ENCODE results near the gene DDX24. TPM values are rescaled to one million over a fixed set of nuclear protein-coding genes. Genes with fewer than 3 reads are reported as not detected.

Gene DDX24
- total RNA-seq, 1 experiment from 2014 or later = 174 TPM

GRCh38 chr14:94110552-94111181 lies 29.7 kb upstream of the DDX24 start, which contains the start of gene IFI27 (continued):
- no peak for TF ChIP-seq NR3C1 (CRISPR knock-in tag; conservative IDR thresholded peaks at IDR 0.05; ENCODE audit: low read depth)
- no peak for TF ChIP-seq E2F1 (CRISPR knock-in tag; IDR thresholded peaks at IDR 0.05)
- no peak for TF ChIP-seq ETV6 (CRISPR knock-in tag; IDR thresholded peaks at IDR 0.05)
- TF ChIP-seq ZNF423 (CRISPR knock-in tag; IDR thresholded peaks at IDR 0.05) = no peak
- no peak for TF ChIP-seq ZBTB21 (CRISPR knock-in tag; IDR thresholded peaks at IDR 0.05; ENCODE audit: borderline replicate concordance)
- TF ChIP-seq IRF2 (CRISPR knock-in tag; IDR thresholded peaks at IDR 0.05; ENCODE audit: borderline replicate concordance, low read depth) = no peak
- no peak for TF ChIP-seq ZSCAN18 (CRISPR knock-in tag; IDR thresholded peaks at IDR 0.05)

GRCh38 chr14:94109915-94110250 lies 28.9 kb upstream of the DDX24 start:
- no peaks in the 10 kb centered on the region for H3K36me3 Mint-ChIP-seq
- peaks cover 14% of the 10 kb centered on the region; the same call in 1 of the 2 replicates for H3K4me1 Mint-ChIP-seq
- DNase-seq (ENCODE audit: low spot score) (no peak), ATAC-seq (no peak)
- no peak overlapping the region for H3K27ac Mint-ChIP-seq
- no peaks in the 10 kb centered on the region for H3K27me3 Mint-ChIP-seq (ENCODE audit: low read depth)
- CTCF ChIA-PET = interaction anchor here (2.2 to 3.0 kb wide), 2 partner anchors 27 to 74 kb away, joined by 5 to 14 read pairs; no protein-coding TSS in a partner anchor
- no peaks in the 10 kb centered on the region for H3K9me3 Mint-ChIP-seq
- no peak overlapping the region for H3K4me3 Mint-ChIP-seq
- POLR2A ChIA-PET = no interaction called here
- no peak for TF ChIP-seq CTCF (IDR thresholded peaks at IDR 0.05)
- no peak for TF ChIP-seq IRF2 (CRISPR knock-in tag; IDR thresholded peaks at IDR 0.05; ENCODE audit: borderline replicate concordance, low read depth)
- TF ChIP-seq USF2 (CRISPR knock-in tag; IDR thresholded peaks at IDR 0.05) = no peak
- no peak for TF ChIP-seq FOXP4 (CRISPR knock-in tag; IDR thresholded peaks at IDR 0.05)
- no peak for TF ChIP-seq MXD4 (CRISPR knock-in tag; IDR thresholded peaks at IDR 0.05; ENCODE audit: borderline replicate concordance)
- TF ChIP-seq ZSCAN18 (CRISPR knock-in tag; IDR thresholded peaks at IDR 0.05) = no peak
- no peak for TF ChIP-seq JAZF1 (CRISPR knock-in tag; IDR thresholded peaks at IDR 0.05)
- TF ChIP-seq ZNF219 (CRISPR knock-in tag; IDR thresholded peaks at IDR 0.05; ENCODE audit: borderline replicate concordance) = no peak
- no peak for TF ChIP-seq ZBTB43 (CRISPR knock-in tag; IDR thresholded peaks at IDR 0.05)
- TF ChIP-seq ZNF232 (CRISPR knock-in tag; IDR thresholded peaks at IDR 0.05) = no peak
- no peak for TF ChIP-seq ARID4B (CRISPR knock-in tag; IDR thresholded peaks at IDR 0.05; ENCODE audit: borderline replicate concordance)
- TF ChIP-seq ZNF281 (CRISPR knock-in tag; IDR thresholded peaks at IDR 0.05) = no peak

Measured in WTC11 (cell line).